A673 (cell line): ENCODE data around the gene CEP41. TPM values are rescaled to one million over a fixed set of nuclear protein-coding genes. Genes with fewer than 3 reads are reported as not detected.
"Not testable (repeated sequence)": the region's sequence is repeated elsewhere in the genome, so short reads cannot be mapped to it uniquely, and the experiment has no call there.

ENCODE experiments used
- BruUV-seq: library from RNA; stranded (reverse); fragments of 400-500 nt; replicated peaks from 2 replicates; lab custom pipeline; 2021; lab: Mats Ljungman, UMichigan
- CTCF ChIA-PET: fragments of 300-600 bp; sonication (Branson Sonifier 250); formaldehyde crosslinking; loops from one replicate; lab custom pipeline; 2022; ENCODE audit warnings: antibody characterized with exemption; lab: Charles Lee
- POLR2A ChIA-PET: fragments of 300-600 bp; sonication (Branson Sonifier 250); formaldehyde crosslinking; loops from one replicate; lab custom pipeline; 2022; ENCODE audit warnings: antibody characterized with exemption; ENCODE audit not compliant: low non-redundant PET; lab: Charles Lee
- DNase-seq: peaks from one replicate; pipeline ENCODE4 v3.0.0-alpha.2; 2015; ENCODE audit warnings: low spot score
- H3K27ac ChIP-seq: fragments of 200-600 bp; sonication (generic); 2 replicates; pipeline ENCODE4 v1.5.1; 2016; ENCODE audit warnings: mixed run types, low read depth, mild to moderate bottlenecking, mixed read lengths, antibody characterized with exemption, low read length; ENCODE audit not compliant: poor library complexity, severe bottlenecking
- H3K27me3 ChIP-seq: fragments of 200-600 bp; sonication (generic); replicated peaks from 2 replicates; pipeline ENCODE4 v1.6.1; 2017; ENCODE audit warnings: mixed run types, low read depth, mild to moderate bottlenecking, mixed read lengths, antibody characterized with exemption, low read length; ENCODE audit not compliant: insufficient read depth, poor library complexity
- H3K36me3 ChIP-seq: fragments of 200-600 bp; sonication (generic); 2 replicates; pipeline ENCODE4 v1.6.1; 2016; ENCODE audit warnings: mixed run types, mild to moderate bottlenecking, mixed read lengths, antibody characterized with exemption, low read length; ENCODE audit not compliant: insufficient read depth, poor library complexity, severe bottlenecking
- H3K4me1 ChIP-seq: fragments of 200-600 bp; sonication (generic); 2 replicates; pipeline ENCODE4 v1.6.1; 2017; ENCODE audit warnings: mixed run types, mild to moderate bottlenecking, mixed read lengths, antibody characterized with exemption, low read length; ENCODE audit not compliant: insufficient read depth, poor library complexity, severe bottlenecking
- H3K4me3 ChIP-seq: fragments of 200-600 bp; sonication (generic); 2 replicates; pipeline ENCODE4 v1.5.1; 2016; ENCODE audit warnings: low read depth, mixed run types, mild to moderate bottlenecking, mixed read lengths, low read length; ENCODE audit not compliant: poor library complexity, severe bottlenecking
- H3K9me3 ChIP-seq: fragments of 200-600 bp; sonication (generic); 2 replicates; pipeline ENCODE4 v1.6.1; 2016; ENCODE audit warnings: mixed run types, low read depth, mild to moderate bottlenecking, mixed read lengths, antibody characterized with exemption, low read length; ENCODE audit not compliant: poor library complexity, severe bottlenecking
- CTCF ChIP-seq: fragments of 300-800, 200-600 bp; sonication (generic); conservative IDR thresholded peaks from 2 replicates; pipeline ENCODE4 v1.5.1; 2017; ENCODE audit warnings: low read depth, mild to moderate bottlenecking, antibody characterized with exemption, low read length, moderate library complexity, mixed read lengths
- EZH2 ChIP-seq: fragments of 200-600 bp; sonication (generic); IDR thresholded peaks from 2 replicates; pipeline ENCODE4 v1.6.1; 2017; ENCODE audit warnings: borderline replicate concordance, low read depth, mild to moderate bottlenecking, mixed read lengths, antibody characterized with exemption, low read length; ENCODE audit not compliant: poor library complexity, severe bottlenecking
- intact Hi-C: fragments of 100-400 bp; cut with micrococcal nuclease; formaldehyde crosslinking; loops from one replicate; pipeline ENCODE4 v1.10.0; 2022; ENCODE audit not compliant: unreplicated experiment
- total RNA-seq: library from RNA; stranded (reverse); gene quantifications from 2 replicates; pipeline ENCODE4 v1.2.3, GENCODE V29; 2021

Gene CEP41
- total RNA-seq, 1 experiment from 2014 or later, result 25.7 TPM

GRCh38 chr7:130452951-130453350 lies 12.1 kb upstream of the CEP41 start:
- ChIA-PET POLR2A (no interaction called here), CTCF (no interaction called here)
- no peak for DNase-seq

GRCh38 chr7:130451344-130451743 lies 10.5 kb upstream of the CEP41 start:
- POLR2A ChIA-PET, H3K27me3 ChIP-seq, H3K27ac ChIP-seq, CTCF ChIA-PET, H3K4me1 ChIP-seq, H3K9me3 ChIP-seq, DNase-seq, BruUV-seq, intact Hi-C loops, H3K4me3 ChIP-seq, H3K36me3 ChIP-seq: not testable (repeated sequence)

More at GRCh38 chr7:130452951-130453350, 12.1 kb upstream of the CEP41 start:
- intact Hi-C loops, result no loop called here
- Histone ChIP-seq H3K27ac (no peak overlapping the region), H3K4me1 (no peaks in the 10 kb centered on the region), H3K4me3 (no peak overlapping the region), H3K36me3 (no peaks in the 10 kb centered on the region), H3K27me3 (no peaks in the 10 kb centered on the region), H3K9me3 (peaks cover 7% of the 10 kb centered on the region)
- BruUV-seq, result no TSS peak
- no peak for TF ChIP-seq EZH2
- no peak for TF ChIP-seq CTCF

GRCh38 chr7:130446259-130446658 lies 5.4 kb upstream of the CEP41 start:
- POLR2A ChIA-PET, result no interaction called here
- Histone ChIP-seq H3K4me3 (no peak overlapping the region), H3K4me1 (peaks cover 6% of the 10 kb centered on the region), H3K27ac (no peak overlapping the region), H3K27me3 (no peaks in the 10 kb centered on the region), H3K36me3 (no peaks in the 10 kb centered on the region), H3K9me3 (peaks cover 8% of the 10 kb centered on the region)
- CTCF ChIA-PET, result interaction anchor here (0.6 kb wide), 1 partner anchor 459 kb away, joined by 5 read pairs; no protein-coding TSS in a partner anchor
- TF ChIP-seq CTCF (no peak), EZH2 (no peak)
- intact Hi-C loops, result no loop called here
- BruUV-seq, result no TSS peak
- no peak for DNase-seq

- H3K9me3 ChIP-seq, result peaks cover 8% of the 10 kb centered on the region
- BruUV-seq, result no TSS peak
- H3K4me3 ChIP-seq, result no peak overlapping the region
- no peaks in the 10 kb centered on the region for H3K27me3 ChIP-seq
- no peak for DNase-seq
- no peak overlapping the region for H3K27ac ChIP-seq
- no peaks in the 10 kb centered on the region for H3K36me3 ChIP-seq
- CTCF ChIA-PET, result no interaction called here
- TF ChIP-seq EZH2 (no peak), CTCF (0 out of 2 replicates have a peak, but pooled peaks have one; percentile 13)
- POLR2A ChIA-PET, result no interaction called here
- H3K4me1 ChIP-seq, result peaks cover 6% of the 10 kb centered on the region
- intact Hi-C loops, result no loop called here
These were observed 4.1 kb upstream of the CEP41 start for GRCh38 chr7:130444751-130445407.
